GM19035 (cell line): Measurements from ENCODE around the gene FOCAD.
A peak's percentile ranks its signal among the peaks of the same experiment; 100 is the strongest.

Experiments used
- ATAC-seq: cut with Tn5 transposase; IDR thresholded peaks from one replicate; pipeline ENCODE4 v1.9.1; 2021; ENCODE audit not compliant: unreplicated experiment

The FOCAD gene

DNA sequence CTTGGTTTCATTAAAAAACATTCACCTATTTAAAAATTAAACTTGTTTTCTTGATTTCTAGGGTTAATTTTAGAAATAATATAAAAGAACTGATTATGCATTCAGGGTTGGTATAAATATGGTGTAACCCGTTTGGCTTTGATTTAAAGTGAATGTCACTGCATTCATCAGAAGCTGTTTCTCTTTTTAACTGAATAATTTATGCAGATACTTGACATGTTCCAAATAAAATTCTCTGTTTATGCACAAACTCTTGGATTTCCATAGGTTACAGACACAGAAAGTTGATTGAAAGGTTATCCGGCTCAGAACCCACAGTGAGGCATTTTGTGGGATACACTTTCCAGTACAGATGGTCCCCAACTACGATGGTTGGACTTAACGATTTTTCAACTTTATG is 186.1 kb downstream of the FOCAD start:
- no peak for ATAC-seq

DNA sequence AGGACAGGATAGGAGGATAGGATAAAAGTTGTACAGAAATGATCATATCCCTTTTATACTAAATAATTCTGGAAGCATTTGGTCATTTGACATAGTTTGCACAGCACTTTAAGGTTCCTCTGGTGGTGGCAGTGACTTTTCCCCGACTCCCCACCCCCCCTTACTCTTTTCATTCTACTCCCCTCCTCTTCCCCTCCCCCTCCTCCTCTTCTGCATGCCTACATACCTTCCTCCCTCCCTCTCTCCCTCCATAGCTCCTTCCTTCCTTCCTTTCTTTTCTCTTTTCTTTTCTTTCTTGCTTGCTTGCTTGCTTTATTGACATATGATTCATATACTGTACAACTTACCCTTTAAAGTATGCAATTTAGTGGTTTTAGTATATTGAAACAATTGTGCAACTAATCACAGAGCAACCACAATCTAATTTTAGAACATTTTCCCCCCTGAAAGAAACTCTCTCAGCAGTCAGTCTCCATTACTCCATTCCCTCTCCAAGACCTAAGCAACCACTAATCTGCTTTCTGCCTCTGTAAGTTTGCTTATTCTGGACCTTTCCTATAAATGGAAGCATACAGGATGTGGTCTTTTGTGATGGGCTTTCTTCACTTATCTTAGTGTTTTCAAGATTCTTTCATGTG is 188.4 kb downstream of the FOCAD start:
- ATAC-seq, result no peak

DNA sequence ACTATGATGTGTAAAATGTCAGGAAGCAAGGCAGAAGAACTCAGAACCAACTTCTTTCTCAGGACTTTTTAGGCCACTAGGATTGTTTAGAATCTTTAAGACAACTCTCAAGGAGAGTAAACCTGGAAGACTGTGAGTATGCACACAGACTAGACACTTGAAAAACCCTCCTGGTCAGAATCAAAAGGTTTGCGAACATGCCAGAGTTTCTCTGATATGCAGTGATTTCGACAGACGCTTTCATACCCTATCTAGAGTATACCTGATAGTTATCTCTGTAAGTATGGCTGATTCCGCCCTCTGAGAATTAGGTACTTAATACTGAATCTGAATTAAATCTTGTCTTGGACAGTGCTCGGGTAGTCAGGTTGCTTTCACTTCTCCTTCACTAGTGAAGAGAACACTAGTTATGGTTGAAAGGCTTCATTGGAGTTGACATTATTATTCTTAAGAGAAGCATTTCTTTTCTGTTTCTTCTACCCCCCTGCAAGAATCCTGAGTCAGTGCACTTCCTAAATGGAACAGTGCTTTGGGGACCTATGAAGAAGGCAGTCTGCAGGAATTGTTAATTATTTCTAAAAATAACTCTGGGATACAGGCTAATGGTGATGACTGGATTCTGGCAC is 189.3 kb downstream of the FOCAD start:
- no peak for ATAC-seq

DNA sequence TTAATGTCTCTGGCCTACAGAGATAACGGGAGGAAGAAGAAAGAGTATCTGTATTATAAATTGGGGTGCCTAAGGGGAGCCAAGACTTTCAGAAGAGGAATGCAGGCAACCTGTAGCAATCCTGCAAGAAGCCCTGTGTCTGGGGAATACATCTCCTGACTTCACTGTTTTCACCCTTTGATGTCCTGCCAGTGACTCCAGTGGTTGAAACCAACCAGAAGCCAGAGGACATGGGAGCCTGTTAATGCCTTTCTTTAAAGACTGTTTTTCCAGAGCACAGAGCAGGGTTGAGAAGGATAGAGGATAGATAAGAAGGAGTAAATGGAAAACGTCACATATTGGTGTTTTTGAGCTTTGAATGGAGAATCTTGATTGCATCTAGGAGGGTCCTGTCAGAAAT is 196.2 kb downstream of the FOCAD start:
- ATAC-seq, result no peak

DNA sequence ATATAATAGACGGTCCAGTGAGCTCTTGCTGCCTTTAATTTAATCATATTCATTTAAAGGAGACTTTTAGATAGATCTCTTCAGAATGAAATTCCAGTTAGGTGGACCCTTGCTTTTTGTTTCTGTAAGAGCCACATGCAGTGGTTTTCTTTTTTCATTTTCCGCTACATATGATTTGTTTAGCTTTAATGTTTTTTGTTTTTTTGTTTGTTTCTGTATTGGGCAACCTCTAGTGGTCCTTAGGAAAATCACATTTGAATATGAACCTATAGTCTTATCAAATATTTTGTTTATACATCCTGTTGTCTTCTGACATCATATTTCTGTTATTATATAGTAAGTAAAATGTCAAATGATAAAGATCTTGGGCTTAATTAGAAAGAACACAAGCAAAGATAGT is 196.6 kb downstream of the FOCAD start:
- no peak for ATAC-seq

DNA sequence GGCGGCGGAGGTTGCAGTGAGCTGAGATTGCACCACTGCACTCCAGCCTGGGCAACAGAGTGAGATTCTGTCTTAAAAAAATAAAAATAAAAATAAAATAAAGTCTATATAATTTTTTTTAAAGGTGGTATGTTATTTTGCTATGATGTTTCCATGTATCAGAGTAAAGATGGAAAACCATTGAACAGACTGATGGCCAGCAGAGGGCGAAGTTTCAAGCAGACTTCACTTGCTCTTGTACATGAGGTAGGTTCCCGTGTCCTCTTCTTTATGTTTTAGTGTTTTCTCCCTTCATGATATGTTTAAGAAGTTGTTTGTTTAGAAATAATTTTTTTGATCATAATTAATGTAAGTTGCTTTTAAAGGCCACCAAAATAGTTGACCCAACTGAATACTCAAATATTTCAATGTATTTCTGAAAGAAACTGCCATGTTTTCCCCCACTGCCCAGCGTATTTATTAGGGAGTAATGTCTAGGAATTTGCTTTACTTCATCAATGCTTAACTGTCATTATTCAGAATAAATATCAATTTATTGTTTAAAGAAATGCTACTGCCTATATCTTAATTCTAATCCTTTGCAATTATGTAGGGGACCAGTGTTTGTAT is 201.0 kb downstream of the FOCAD start:
- ATAC-seq, result peak; percentile 76

DNA sequence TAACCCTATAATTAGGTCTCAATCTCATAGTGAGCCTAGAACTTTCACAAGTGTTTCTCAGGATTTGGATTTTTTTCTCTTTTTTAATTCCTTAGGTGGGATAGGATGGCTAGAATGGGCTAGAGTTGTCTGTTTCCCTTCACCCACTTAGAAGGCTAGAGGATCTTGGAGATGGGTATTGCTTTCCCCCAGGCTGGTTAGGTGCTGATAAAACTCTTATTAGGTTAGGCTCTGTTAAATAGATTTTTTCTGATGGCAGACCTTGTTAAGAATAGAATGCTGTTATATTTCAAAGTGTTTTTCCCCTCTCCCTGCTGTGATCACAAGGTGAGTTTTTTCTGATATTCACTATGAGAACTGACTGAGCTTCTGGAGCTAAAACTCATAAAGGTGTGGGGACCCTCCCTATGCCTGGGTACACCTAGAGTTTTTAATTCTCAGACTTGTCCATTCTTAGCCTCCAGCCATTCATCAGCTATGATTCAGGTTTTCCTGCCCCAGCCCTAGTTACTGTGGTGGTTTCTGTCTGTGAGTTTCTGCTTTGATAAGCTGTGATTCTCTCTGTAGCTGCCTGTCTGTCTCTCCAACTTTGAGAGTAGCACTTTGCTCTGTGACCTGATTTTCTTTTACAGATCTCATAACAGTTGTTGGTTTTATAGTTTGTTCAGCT is 215.0 kb downstream of the FOCAD start:
- ATAC-seq, result no peak

DNA sequence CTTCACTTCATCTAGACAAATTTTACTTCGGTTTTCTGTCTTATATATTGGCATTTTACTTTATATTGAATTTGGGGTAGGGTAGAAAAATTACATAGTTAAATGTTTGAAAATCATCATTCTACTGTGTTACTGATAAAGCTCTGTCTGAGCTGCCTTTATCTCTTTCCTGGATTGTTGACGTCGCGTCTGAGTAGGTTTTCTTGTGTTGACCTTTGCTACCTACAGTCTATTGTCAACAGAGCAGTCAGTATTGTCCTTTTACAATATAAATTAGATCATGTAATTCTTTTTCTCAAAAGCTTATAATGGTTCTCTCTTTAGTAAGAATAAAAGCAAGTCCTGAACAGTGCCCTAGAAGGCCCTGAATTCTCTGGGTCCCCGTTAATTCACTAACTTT is 219.2 kb downstream of the FOCAD start:
- ATAC-seq, result no peak

DNA sequence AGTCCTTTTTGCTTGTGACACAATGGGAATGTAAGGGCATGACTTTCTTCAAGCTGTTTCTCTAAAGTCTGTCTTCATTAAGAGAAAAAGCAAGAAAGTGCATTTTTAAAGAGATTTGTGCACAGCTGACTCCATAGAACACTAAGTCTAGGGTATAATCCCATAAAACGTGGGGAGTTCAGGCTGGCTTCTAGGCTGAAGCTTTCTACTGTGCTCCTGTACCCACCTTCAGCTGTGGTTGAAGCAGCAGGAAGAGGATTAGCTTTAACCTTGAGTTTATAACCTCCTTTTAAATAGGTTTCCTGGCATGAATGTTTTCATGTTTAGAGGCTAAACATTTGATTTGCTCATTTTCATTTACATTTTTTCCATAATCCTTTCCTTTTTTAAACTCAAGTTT is 220.9 kb downstream of the FOCAD start:
- ATAC-seq, result no peak

DNA sequence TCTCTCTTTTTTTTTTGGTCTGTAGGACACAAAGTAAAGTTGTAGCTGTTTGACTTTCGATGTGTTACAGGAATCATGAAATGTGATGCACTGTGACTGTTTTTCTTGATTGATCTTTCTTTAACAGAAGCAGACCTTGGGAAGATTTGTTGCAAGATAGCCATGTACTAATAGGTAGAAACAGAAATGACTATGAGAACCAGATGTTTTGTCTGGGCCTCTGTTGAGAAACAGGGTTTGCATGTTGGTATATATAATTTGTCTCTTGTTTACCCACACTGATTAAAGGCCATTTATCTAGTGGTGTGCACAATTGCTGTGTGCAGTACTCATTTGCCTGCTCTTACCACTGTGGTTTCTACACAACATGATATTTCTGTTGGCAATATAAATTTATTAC is 222.3 kb downstream of the FOCAD start:
- ATAC-seq, result no peak

DNA sequence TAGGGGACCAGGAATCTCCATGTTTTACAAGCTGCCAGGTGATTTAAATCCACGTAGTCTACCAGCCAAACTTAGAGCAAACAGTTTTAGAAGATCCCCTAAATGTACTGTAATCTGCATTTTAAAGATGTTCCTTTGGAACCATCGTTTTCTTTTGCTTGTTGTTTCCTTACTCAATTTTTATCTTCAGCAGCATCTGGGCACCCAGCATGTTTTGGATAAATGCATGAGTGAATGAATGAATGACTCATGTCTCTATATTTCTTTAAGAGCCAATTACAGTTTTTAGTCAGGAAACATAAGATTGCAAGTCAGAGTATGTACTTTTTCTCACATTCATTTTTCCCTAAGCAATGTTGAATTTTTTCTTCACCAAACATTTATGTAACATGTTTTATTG is 224.4 kb downstream of the FOCAD start:
- no peak for ATAC-seq

DNA sequence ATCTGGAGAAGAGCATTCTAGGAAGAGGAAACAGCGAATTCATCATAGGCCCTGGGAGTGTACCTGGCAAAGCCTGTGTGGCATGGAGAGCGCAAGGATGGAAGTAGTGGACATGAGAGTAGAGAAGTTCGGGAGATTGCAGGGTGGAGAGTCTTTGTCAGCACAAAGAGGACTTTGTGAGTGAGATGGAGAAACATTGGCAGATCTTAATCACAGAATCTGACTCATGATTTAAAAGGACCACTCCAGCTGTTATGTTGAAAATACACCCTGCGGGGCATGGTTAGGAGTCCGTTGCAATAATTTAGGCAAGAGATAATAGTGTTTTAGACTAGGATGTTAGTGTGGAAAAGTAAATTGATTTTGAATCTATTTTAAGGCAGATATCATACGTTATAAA is 230.5 kb downstream of the FOCAD start:
- no peak for ATAC-seq

DNA sequence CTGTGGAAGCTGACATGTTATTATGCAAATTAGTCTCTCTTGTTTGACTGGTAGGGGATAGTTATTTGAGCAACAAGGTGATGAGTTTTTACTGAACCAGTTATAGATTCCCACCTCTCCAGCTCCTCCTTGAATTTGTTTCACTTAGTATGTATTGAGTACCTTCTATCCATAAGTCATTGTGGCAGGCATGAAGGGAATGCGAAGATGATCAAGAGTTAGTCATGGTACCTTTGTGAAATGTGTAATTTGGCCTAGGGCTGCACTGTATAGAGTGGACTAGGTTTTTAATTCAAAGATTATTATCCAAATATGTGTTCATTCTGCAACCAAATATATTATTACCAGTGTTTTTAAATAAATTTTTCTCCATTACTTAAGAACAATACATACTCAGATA is 237.3 kb downstream of the FOCAD start:
- ATAC-seq, result no peak

DNA sequence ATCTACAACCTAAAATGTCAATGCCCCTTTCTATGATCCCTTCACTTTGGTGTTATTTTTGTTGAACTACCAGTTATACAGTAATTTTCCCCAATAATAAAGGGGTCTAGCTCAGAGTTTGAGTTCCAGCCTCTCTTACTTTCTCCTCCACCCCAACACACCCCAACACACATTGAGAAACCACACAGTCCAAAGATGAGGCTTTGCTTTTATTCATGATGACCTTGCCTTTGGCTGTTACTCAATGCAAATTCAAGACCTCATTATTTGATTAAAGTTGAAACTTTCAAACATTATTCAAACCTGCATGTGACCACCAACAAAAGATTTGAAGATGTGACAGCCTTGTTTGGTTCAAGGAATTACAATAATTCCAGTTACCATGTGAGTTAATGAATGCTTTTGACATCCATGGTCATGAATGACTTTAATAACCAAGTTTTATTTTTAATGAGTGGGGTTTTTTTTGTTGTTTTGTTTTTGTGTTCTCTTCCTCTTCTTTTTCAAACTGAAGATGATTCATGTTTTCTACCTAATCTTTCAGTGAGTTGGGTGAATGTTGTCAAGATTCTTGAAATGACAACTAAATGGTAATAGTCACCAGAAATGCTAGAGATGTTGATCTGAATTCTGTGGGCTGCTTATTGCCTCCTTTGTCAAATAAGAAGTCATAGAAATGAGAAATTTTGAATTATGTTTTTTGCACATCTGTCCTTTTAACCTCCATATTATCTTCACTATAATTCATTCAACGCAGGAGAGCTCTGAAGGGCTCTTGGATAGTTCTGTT is 241.4 kb downstream of the FOCAD start:
- ATAC-seq, result no peak

DNA sequence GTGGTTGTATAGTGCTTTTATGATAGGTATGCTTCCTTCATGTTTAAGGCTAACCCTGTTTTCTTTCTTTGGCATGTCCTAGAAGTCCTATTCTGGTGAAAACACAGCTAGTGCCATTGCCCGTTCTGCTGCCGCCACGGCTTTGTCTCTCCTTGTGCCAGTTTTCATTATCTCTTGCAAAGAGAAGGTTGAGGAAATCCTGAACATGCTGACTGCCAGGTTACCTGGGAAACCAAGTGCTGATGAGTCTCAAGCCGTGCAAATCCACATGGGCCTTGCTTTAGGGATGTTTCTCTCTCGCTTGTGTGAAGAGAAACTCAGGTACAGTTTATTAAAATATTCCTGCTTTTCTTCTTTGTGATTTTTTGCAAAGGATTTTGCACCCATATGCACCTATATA is 245.2 kb downstream of the FOCAD start:
- ATAC-seq, result no peak

DNA sequence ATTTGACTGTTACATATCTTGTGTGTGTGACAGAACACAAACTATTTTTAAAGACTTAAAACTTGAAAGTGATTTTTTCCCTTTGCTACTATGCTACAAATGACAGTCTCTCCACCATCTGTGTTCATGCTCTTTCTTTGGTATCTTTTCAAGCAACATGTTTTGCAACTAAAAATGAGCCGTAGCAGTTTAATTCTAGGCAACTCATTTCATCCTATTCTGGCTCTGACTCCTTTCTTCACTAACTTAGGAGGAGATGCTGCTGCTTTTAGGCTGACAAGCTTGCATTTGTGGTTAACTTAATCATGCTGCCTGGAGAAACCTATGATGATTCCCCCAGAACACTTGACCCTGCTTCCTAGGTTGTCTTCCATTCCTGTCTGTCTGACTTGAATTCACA is 246.8 kb downstream of the FOCAD start:
- ATAC-seq, result no peak

DNA sequence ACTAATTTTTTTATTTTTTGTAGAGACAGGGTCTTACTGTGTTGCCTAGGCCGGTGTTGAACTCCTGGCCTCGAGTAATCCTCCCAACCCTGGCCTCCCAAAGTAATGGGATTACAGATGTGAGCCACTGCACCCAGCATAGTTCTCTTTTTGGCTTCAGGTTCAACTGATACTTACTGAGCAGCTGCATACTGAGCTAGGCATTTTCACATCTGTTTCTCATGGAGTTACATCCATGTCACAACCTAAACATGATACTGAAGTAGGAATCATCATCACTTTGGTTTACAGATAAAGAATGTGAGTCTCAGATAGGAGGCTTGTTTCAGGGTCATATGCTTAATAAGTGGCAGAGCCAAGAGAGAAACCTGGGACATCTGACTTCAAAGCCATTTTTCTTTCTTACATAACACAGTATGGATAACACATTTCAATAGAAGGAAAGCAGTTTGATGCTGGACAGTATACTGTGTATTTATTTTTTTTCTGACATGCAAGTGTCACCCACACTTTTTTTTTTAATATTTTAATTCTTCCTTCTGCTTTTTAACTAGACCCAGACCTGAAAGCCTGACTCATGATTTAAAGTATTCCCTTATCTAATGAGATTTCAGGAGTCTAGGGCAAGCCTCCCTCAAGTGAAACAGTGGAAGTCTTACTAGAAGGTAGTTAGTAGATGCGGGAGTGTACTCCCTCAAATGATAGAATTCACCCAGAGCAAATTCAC is 256.6 kb downstream of the FOCAD start:
- peak; percentile 42 for ATAC-seq

DNA sequence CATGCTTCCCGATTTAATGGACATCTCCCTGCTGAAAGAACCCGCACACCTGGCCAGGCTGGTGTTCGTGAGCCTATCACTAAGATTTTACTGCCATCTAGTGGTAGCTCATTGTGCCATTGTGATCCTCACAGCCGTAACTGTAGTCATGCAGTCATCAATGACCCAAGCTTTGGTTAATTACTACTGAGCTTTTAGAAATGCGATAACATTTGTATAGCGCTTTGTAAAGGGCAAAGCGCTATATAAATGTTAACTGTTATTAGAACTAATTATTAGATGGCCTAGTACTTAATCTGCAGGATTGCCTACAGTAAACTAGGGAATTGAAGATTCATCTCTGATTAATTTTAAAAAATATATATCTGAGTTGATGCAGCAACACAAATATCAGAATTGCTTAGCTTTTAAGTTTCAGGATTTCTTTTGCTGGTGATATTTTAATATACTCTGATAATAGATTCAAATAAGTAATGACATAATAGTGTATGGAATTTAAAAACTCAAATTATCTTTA is 257.2 kb downstream of the FOCAD start:
- peak; percentile 98 for ATAC-seq

DNA sequence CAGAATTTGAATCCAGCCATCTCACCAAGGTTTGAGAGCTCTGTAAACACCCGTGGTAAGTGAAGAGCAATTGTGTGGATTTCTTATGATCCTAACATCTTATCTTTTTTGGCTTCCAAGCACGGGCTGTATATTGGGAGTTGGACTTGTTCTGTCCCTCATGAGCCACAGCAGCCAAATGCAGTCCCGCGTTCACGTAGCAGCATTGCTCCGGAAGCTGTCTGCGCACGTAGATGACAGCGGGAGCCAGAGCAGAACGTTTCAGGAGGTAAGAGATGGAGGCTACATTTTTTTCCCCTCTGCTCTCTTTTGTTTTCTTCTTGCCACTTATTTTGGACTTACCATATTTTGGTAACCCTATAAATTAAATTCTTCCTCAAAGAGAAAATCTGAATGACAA is 260.4 kb downstream of the FOCAD start:
- no peak for ATAC-seq

DNA sequence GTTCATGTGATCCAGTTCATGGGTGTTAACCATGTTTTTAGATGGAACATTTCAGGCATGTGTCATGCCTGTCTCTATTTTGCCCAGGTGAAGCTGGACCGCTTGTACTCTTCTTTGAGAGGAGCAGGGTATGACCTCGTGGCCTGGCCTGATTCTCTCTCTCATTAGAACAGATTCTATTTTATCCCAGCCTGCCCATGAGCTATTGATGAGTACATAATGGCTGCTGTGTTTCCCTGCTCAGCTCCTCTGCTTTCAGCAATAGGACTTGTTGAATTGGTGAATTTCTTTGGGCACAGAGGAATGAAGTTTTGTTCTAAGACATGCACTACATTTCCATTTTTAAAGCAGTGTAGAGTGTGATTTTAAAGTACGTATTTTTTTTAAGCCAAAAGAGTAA is 261.2 kb downstream of the FOCAD start:
- ATAC-seq, result no peak

DNA sequence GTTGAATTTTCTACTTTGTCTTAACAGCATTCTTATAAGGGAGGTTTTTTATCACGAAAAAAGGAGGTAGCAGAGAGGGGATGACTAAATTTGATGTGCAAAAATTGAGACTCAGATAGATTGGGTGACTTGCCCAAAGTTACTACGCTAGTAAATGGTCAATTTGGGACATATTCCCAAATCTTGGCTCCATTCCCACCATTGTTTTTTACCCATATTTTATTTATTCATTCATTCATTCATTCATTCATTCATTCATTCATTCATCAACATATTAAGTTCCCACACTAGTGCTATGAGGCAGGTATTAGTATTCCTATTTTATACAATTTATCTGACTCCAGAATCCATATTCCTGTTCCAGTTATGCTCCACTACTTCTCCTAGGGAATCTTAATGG is 261.8 kb downstream of the FOCAD start:
- no peak for ATAC-seq
